ENCODE data around the gene EBF3.

Gene EBF3

GRCh38 chr10:129895811-129896135 is 68.3 kb downstream of the EBF3 start:
- no peaks in the 10 kb centered on the region for H3K9me3 ChIP-seq (ENCODE audit: low read length)
- no peaks in the 10 kb centered on the region for H3K27me3 ChIP-seq (ENCODE audit: insufficient read depth, low read length)
- peaks cover 49% of the 10 kb centered on the region for H3K4me1 ChIP-seq (ENCODE audit: insufficient read depth, low read length)
- H3K36me3 ChIP-seq (ENCODE audit: insufficient read depth, low read length): no peaks in the 10 kb centered on the region
- no peak overlapping the region for H2AFZ ChIP-seq (ENCODE audit: low read depth, low read length)
- H3K4me3 ChIP-seq (ENCODE audit: low read length): no peak overlapping the region

DNA sequence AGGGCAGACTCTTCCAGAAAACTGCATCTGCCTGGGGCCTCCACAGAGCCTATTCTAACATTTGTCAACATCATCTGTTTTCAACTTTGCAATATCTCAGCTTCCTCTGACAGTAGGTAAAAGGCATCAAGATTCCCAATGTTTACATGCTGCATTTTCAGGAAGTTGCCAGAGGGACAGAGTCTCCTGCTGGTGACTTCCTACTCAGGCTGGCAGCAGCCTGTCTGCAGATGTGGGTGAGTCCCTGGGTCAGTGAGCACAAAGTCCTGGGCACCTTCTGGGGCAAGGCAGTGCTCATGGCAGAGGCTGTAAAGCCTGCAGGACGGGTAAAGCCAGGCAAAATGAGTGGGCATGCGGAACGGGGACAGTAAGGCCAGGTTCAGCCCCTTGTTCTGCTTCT is 69.4 kb downstream of the EBF3 start:
- no peak overlapping the region for H2AFZ ChIP-seq (ENCODE audit: low read depth, low read length)
- no peaks in the 10 kb centered on the region for H3K36me3 ChIP-seq (ENCODE audit: insufficient read depth, low read length)
- H3K4me1 ChIP-seq (ENCODE audit: insufficient read depth, low read length): peaks cover 49% of the 10 kb centered on the region
- H3K4me3 ChIP-seq (ENCODE audit: low read length): no peak overlapping the region
- H3K27me3 ChIP-seq (ENCODE audit: insufficient read depth, low read length): no peaks in the 10 kb centered on the region
- H3K9me3 ChIP-seq (ENCODE audit: low read length): no peaks in the 10 kb centered on the region

DNA sequence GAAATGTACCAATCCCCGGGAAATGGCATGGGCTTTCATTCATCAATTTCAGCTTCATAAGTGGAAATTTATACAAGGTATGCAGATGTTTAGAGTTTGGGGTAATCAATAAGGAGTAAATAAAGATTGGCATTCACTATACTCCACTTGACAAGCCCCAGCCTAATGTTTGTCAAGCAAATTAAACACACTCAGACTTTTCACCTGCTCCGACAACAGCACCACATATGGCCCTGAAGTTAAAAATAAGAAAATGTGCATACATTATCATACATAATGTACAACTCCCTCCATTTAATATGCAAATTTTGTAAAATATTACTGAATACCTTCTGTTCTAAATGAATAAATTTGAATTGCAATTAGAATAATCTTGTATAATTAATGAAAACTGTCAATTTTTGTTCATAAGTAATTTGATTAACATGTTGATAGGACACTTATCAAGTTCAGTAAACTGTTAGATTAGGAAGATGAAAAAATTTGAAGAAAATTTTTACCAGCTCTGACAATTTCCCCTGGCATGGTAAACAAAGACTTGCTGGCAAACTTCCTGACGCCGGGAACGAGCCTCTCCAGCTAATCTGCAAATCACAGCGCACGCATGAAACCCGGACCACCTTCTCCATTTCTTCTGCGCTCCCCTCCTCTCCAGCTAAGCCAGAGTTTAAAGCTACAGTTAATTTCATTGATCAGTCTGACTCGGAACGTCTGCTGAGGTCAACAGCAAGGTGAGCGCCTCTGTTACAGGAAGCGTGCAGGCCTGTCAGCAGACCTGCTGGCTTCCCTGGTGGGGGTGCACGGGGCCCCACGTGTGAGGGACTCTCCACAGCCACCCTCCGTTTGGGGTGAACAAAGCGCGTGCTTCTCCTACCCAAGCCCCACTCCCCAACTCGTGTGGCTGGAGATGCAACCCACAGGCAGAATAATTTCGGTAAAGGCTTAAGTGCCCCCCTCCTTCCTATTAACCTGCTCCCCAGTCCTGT is 70.7 kb downstream of the EBF3 start:
- Histone ChIP-seq H3K9me3 (ENCODE audit: low read length) (no peaks in the 10 kb centered on the region), H3K36me3 (ENCODE audit: insufficient read depth, low read length) (no peaks in the 10 kb centered on the region), H3K27me3 (ENCODE audit: insufficient read depth, low read length) (no peaks in the 10 kb centered on the region), H2AFZ (ENCODE audit: low read depth, low read length) (no peak overlapping the region), H3K4me1 (ENCODE audit: insufficient read depth, low read length) (peaks cover 38% of the 10 kb centered on the region), H3K4me3 (ENCODE audit: low read length) (no peak overlapping the region)

GRCh38 chr10:129892548-129893052 is 71.5 kb downstream of the EBF3 start:
- peaks cover 30% of the 10 kb centered on the region for H3K4me1 ChIP-seq (ENCODE audit: insufficient read depth, low read length)
- no peaks in the 10 kb centered on the region for H3K36me3 ChIP-seq (ENCODE audit: insufficient read depth, low read length)
- H2AFZ ChIP-seq (ENCODE audit: low read depth, low read length): no peak overlapping the region
- H3K27me3 ChIP-seq (ENCODE audit: insufficient read depth, low read length): no peaks in the 10 kb centered on the region
- no peak overlapping the region for H3K4me3 ChIP-seq (ENCODE audit: low read length)
- H3K9me3 ChIP-seq (ENCODE audit: low read length): no peaks in the 10 kb centered on the region

DNA sequence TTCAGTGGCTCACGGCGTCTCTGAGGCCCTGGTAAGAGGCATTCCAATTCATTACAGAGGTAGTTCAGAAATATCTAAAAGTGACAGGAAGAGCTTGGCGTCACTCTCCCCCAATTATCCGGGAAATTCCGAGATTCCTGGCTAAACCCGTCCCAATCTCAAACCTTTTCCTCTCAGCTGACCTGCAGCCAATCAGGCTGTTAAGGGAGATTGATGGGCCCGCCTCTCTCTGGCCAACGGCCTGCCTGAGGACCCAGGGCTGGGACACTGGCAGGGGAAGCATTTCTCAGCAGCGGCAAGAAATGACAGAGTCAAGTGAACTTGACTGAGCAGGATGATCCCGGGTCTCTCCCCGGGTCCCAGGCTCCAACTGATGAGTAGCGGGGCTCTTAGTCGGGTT is 72.3 kb downstream of the EBF3 start:
- Histone ChIP-seq H3K9me3 (ENCODE audit: low read length) (no peaks in the 10 kb centered on the region), H3K27me3 (ENCODE audit: insufficient read depth, low read length) (no peaks in the 10 kb centered on the region), H2AFZ (ENCODE audit: low read depth, low read length) (no peak overlapping the region), H3K36me3 (ENCODE audit: insufficient read depth, low read length) (no peaks in the 10 kb centered on the region), H3K4me1 (ENCODE audit: insufficient read depth, low read length) (peaks cover 22% of the 10 kb centered on the region), H3K4me3 (ENCODE audit: low read length) (no peak overlapping the region)

GRCh38 chr10:129890170-129890569 is 73.9 kb downstream of the EBF3 start:
- no peak overlapping the region for H2AFZ ChIP-seq (ENCODE audit: low read depth, low read length)
- H3K9me3 ChIP-seq (ENCODE audit: low read length): no peaks in the 10 kb centered on the region
- no peak overlapping the region for H3K4me3 ChIP-seq (ENCODE audit: low read length)
- H3K27me3 ChIP-seq (ENCODE audit: insufficient read depth, low read length): no peaks in the 10 kb centered on the region
- H3K4me1 ChIP-seq (ENCODE audit: insufficient read depth, low read length): peaks cover 12% of the 10 kb centered on the region
- no peaks in the 10 kb centered on the region for H3K36me3 ChIP-seq (ENCODE audit: insufficient read depth, low read length)

DNA sequence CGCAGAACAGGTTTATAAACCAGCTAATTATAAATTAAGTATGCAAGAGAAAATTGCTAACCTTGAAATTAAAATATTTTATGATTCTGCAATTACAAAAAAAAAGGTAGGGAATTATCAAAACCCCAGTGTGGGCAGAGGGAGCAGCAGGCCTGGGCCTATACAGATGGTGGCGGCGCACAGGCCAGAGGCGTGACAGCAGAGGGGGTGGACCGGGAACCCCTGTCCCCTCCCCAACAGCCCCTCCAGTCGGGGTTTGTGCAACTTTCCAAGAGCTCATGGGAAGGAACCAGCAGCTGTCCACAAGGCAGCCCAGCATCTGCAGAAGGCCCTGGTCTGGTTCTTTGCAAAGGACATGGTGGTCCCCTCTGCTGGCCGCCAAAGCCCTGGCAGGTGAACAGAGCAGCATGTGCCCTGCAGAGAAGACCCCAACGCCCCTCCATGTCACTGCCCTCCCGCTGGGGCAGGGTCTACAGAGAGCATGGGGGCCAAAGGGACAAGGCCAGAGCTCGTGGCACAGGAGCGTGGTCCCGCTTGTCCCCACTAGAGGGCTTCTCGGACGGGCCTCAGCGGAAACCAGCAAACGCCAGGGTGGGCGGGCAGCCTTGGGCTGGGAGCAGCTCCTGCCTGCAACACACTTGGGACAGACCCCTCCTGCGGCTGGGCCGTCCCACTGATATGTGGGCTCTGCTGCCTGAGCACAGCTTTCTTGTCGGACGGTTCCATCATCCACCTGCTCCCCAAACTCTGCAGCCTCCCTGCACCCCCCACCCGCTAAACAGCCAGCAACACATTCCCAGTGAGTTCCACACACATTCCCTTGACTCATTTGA is 75.1 kb downstream of the EBF3 start:
- no peaks in the 10 kb centered on the region for H3K9me3 ChIP-seq (ENCODE audit: low read length)
- no peaks in the 10 kb centered on the region for H3K36me3 ChIP-seq (ENCODE audit: insufficient read depth, low read length)
- peaks cover 9% of the 10 kb centered on the region for H3K4me1 ChIP-seq (ENCODE audit: insufficient read depth, low read length)
- no peak overlapping the region for H2AFZ ChIP-seq (ENCODE audit: low read depth, low read length)
- H3K27me3 ChIP-seq (ENCODE audit: insufficient read depth, low read length): no peaks in the 10 kb centered on the region
- H3K4me3 ChIP-seq (ENCODE audit: low read length): no peak overlapping the region

DNA sequence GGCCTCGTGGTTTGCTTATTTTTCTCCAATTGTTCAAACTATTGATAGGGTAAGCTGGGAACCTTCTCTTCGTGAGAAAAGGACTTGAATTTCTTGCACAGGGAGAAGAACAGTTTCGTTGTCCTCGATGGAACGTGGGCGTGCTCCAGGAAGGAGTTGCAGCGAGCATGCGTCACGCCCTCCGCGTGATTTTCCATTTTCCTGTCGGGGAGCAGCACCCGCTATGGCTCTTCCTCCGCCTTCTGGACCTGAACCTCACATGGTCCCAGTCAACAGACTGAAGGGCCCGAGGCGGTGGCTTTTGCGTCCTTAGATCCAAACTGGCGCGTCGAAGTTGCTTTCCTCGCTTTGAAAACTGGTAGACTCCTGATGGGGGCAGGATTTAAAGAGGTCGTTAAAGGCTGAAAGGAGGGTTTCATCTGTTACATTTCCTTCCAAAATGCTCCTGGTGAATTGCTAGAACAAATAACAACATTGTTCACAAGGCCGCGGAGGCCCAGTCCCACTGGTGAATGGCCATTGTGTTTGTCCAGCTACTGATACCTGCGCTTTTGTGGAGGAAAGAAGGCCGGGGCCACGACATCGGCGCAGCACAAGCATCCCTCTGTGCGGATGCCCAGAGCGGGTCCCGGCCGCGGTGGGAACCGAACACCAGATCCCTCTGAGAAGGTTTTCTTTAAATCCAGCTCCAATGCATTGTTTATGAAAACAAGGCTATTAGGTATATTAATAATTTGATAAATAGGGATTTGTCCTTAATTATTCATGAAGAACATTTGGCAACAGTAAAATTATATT is 75.9 kb downstream of the EBF3 start:
- Histone ChIP-seq H3K9me3 (ENCODE audit: low read length) (no peaks in the 10 kb centered on the region), H3K36me3 (ENCODE audit: insufficient read depth, low read length) (no peaks in the 10 kb centered on the region), H2AFZ (ENCODE audit: low read depth, low read length) (no peak overlapping the region), H3K27me3 (ENCODE audit: insufficient read depth, low read length) (no peaks in the 10 kb centered on the region), H3K4me1 (ENCODE audit: insufficient read depth, low read length) (peaks cover 4% of the 10 kb centered on the region), H3K4me3 (ENCODE audit: low read length) (no peak overlapping the region)

DNA sequence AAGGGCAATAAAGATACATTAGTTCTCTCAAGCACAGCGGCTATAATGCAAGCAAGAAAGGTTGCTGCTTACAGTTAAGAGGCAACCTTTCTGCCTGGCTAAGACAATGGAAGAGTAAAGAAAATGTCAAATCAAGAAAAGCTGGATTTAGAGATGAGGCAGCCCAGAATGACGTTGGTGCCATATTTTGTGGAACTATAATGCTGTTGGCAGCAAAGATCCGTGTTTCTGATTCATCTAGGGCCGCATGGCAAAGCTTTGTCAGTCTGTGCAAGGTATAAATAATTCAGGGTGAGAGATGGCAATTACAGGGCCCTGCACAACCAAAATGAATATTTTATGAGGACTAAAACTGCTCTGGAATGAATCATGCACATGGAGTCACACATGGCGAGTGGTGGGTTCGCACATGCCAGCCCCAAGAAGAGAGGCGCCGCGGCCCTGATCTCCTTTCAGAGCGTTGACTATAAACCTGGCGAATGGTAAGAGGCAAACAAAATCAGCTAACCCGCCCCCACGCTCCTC is 76.6 kb downstream of the EBF3 start:
- H3K4me3 ChIP-seq (ENCODE audit: low read length): no peak overlapping the region
- no peak overlapping the region for H2AFZ ChIP-seq (ENCODE audit: low read depth, low read length)
- no peaks in the 10 kb centered on the region for H3K36me3 ChIP-seq (ENCODE audit: insufficient read depth, low read length)
- peaks cover 4% of the 10 kb centered on the region for H3K4me1 ChIP-seq (ENCODE audit: insufficient read depth, low read length)
- H3K9me3 ChIP-seq (ENCODE audit: low read length): no peaks in the 10 kb centered on the region
- H3K27me3 ChIP-seq (ENCODE audit: insufficient read depth, low read length): no peaks in the 10 kb centered on the region

GRCh38 chr10:129886263-129886662 is 77.8 kb downstream of the EBF3 start:
- Histone ChIP-seq H3K4me1 (ENCODE audit: insufficient read depth, low read length) (peaks cover 4% of the 10 kb centered on the region), H3K9me3 (ENCODE audit: low read length) (no peaks in the 10 kb centered on the region), H3K36me3 (ENCODE audit: insufficient read depth, low read length) (no peaks in the 10 kb centered on the region), H2AFZ (ENCODE audit: low read depth, low read length) (no peak overlapping the region), H3K4me3 (ENCODE audit: low read length) (no peak overlapping the region), H3K27me3 (ENCODE audit: insufficient read depth, low read length) (no peaks in the 10 kb centered on the region)

- H3K36me3 ChIP-seq (ENCODE audit: insufficient read depth, low read length): no peaks in the 10 kb centered on the region
- H3K4me1 ChIP-seq (ENCODE audit: insufficient read depth, low read length): peaks cover 4% of the 10 kb centered on the region
- H2AFZ ChIP-seq (ENCODE audit: low read depth, low read length): no peak overlapping the region
- no peaks in the 10 kb centered on the region for H3K27me3 ChIP-seq (ENCODE audit: insufficient read depth, low read length)
- no peak overlapping the region for H3K4me3 ChIP-seq (ENCODE audit: low read length)
- no peaks in the 10 kb centered on the region for H3K9me3 ChIP-seq (ENCODE audit: low read length)
Observed at GRCh38 chr10:129885526-129885925, 78.5 kb downstream of the EBF3 start.

DNA sequence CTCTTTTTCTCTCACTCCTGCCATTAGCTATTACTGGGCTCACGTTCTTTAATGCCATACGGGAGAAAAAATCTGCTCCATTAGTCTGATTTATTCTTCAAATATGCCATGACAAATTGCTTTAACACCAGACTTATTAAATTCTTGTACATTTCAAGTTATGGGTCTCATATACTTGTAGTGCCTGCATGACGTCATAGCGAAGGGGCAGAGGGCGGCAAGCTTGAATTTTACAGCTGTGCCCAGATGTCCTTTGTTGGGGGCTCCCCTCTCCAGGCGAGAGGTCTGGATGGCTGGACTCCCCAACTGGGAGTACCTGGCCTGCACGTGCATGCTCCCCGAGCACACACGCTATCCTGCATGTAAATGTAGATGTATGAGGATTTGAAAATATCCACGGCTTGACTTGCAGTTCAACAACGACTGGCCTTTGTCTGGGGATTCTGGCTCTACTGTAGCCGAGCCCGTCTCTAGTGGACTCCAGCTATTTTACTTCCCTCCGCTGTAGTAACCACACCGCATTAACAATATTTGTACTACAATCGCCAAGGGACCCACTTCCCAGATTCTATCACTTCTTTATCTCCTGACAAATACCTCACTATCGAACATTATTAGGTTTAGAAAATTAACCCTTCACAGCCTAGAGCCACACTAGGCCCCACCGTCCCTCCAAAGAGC is 79.5 kb downstream of the EBF3 start:
- H3K9me3 ChIP-seq (ENCODE audit: low read length): no peaks in the 10 kb centered on the region
- H3K36me3 ChIP-seq (ENCODE audit: insufficient read depth, low read length): no peaks in the 10 kb centered on the region
- H2AFZ ChIP-seq (ENCODE audit: low read depth, low read length): no peak overlapping the region
- H3K27me3 ChIP-seq (ENCODE audit: insufficient read depth, low read length): no peaks in the 10 kb centered on the region
- peaks cover 4% of the 10 kb centered on the region for H3K4me1 ChIP-seq (ENCODE audit: insufficient read depth, low read length)
- no peak overlapping the region for H3K4me3 ChIP-seq (ENCODE audit: low read length)
